Sigmoid colon (tissue), 4 donors: ENCODE results near the gene PHKB.
"Not testable (repeated sequence)": the region's sequence is repeated elsewhere in the genome, so short reads cannot be mapped to it uniquely, and the experiment has no call there.

Experiments
- EP300 ChIP-seq, 4 donors: sonication (generic); formaldehyde crosslinking; IDR thresholded peaks; one replicate each; pipeline ENCODE4 v1.6.1; 2017; ENCODE audit warnings: antibody characterized with exemption in 4 of 4
- POLR2A ChIP-seq, 2 donors: fragments of 450-650 bp; IDR thresholded peaks; one replicate each; pipeline ENCODE4 v1.6.1; 2016; ENCODE audit warnings: antibody characterized with exemption in 2 of 2, mild to moderate bottlenecking in 2 of 2, moderate library complexity in 2 of 2
- POLR2AphosphoS5 ChIP-seq, 4 donors: sonication (generic); formaldehyde crosslinking; IDR thresholded peaks; one replicate each; pipeline ENCODE4 v1.6.1; 2017; ENCODE audit warnings: antibody characterized with exemption in 4 of 4
- TF ChIP-seq, protein P1 (sequence below), 4 experiments: fragments of 450-650 bp in 3 of 4; fragments of 200-600 bp in 1 of 4; IDR thresholded peaks; one replicate each; pipeline ENCODE4 v1.5.1; 2016 to 2019; ENCODE audit warnings: antibody characterized with exemption in 4 of 4, mild to moderate bottlenecking in 3 of 4, moderate library complexity in 2 of 4

DNA sequence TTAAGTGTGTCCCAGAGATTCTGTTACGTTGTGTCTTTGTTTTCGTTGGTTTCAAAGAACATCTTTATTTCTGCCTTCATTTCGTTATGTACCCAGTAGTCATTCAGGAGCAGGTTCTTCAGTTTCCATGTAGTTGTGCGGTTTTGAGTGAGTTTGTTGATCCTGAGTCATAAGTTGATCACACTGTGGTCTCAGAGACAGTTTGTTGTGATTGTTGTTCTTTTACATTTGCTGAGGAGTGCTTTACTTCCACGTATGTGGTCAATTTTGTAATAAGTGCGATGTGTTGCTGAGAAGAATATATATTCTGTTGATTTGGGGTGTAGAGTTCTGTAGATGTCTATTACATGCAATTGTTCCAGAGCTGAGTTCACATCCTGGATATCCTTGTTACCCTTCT, 83.1 kb downstream of the PHKB start:
- TF ChIP-seq, protein P1, sequence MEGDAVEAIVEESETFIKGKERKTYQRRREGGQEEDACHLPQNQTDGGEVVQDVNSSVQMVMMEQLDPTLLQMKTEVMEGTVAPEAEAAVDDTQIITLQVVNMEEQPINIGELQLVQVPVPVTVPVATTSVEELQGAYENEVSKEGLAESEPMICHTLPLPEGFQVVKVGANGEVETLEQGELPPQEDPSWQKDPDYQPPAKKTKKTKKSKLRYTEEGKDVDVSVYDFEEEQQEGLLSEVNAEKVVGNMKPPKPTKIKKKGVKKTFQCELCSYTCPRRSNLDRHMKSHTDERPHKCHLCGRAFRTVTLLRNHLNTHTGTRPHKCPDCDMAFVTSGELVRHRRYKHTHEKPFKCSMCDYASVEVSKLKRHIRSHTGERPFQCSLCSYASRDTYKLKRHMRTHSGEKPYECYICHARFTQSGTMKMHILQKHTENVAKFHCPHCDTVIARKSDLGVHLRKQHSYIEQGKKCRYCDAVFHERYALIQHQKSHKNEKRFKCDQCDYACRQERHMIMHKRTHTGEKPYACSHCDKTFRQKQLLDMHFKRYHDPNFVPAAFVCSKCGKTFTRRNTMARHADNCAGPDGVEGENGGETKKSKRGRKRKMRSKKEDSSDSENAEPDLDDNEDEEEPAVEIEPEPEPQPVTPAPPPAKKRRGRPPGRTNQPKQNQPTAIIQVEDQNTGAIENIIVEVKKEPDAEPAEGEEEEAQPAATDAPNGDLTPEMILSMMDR (IDR thresholded peaks at IDR 0.05): not testable (repeated sequence)
- TF ChIP-seq POLR2A, POLR2AphosphoS5, EP300 (IDR thresholded peaks at IDR 0.05): not testable (repeated sequence)
